Natural killer cell (primary cell): ENCODE data around the gene PCDH9. TPM values are rescaled to one million over a fixed set of nuclear protein-coding genes. Genes with fewer than 3 reads are reported as not detected.

Experiments used
- ATAC-seq, 3 donors: fragments of 150-1000 bp in 2 of 3; fragments of 200-7000 bp in 1 of 3; cut with Tn5 transposase; 1 replicate in 1 of 3; 2 replicates in 2 of 3; pipeline ENCODE4 v1.10.0; 2021; ENCODE audit warnings: mild to moderate bottlenecking in 2 of 3, moderate library complexity in 2 of 3
- DNase-seq, 2 donors: peaks; one replicate each; pipeline versions ENCODE4 v3.0.0 to v3.0.0-alpha.2; 2013 to 2021; ENCODE audit warnings: mixed read lengths in 1 of 2
- H3K27ac ChIP-seq: one replicate; pipeline ENCODE4 v1.5.1; 2013; ENCODE audit warnings: mild to moderate bottlenecking, low read length
- H3K27me3 ChIP-seq: one replicate; pipeline ENCODE4 v1.6.1; 2013; ENCODE audit warnings: low read length; ENCODE audit not compliant: control insufficient read depth, insufficient read depth
- H3K36me3 ChIP-seq: one replicate; pipeline ENCODE4 v1.6.1; 2013; ENCODE audit warnings: low read length; ENCODE audit not compliant: control insufficient read depth, insufficient read depth
- H3K4me1 ChIP-seq: one replicate; pipeline ENCODE4 v1.6.1; 2013; ENCODE audit warnings: low read length; ENCODE audit not compliant: control insufficient read depth, insufficient read depth
- H3K4me3 ChIP-seq: one replicate; pipeline ENCODE4 v1.5.1; 2013; ENCODE audit warnings: low read length
- H3K9me3 ChIP-seq: one replicate; pipeline ENCODE4 v1.6.1; 2013; ENCODE audit warnings: low read length; ENCODE audit not compliant: control insufficient read depth, insufficient read depth
- H3K27ac Mint-ChIP-seq, 2 donors: one replicate each; pipeline ENCODE4 v1.8.0; 2022; ENCODE audit warnings: mild to moderate bottlenecking in 2 of 2, mixed read lengths in 2 of 2, moderate library complexity in 1 of 2
- H3K27me3 Mint-ChIP-seq, 2 donors: one replicate each; pipeline ENCODE4 v1.8.0; 2022; ENCODE audit warnings: low read depth in 2 of 2, mixed read lengths in 2 of 2
- H3K36me3 Mint-ChIP-seq: one replicate; pipeline ENCODE4 v1.8.0; 2022; ENCODE audit warnings: mixed read lengths
- H3K4me1 Mint-ChIP-seq, 2 donors: one replicate each; pipeline ENCODE4 v1.8.0; 2022; ENCODE audit warnings: mixed read lengths in 2 of 2
- H3K4me3 Mint-ChIP-seq: one replicate; pipeline ENCODE4 v1.8.0; 2022; ENCODE audit warnings: mild to moderate bottlenecking, moderate library complexity, mixed read lengths
- H3K9me3 Mint-ChIP-seq, 2 donors: one replicate each; pipeline ENCODE4 v1.8.0; 2022; ENCODE audit warnings: mixed read lengths in 2 of 2
- CTCF ChIP-seq: fragments of 200-600 bp; IDR thresholded peaks from one replicate; pipeline ENCODE4 v1.8.0; 2022; ENCODE audit warnings: antibody characterized with exemption
- WGBS: methylation state at CpG from one replicate; pipeline ENCODE4 v1.1.7; 2013; ENCODE audit warnings: missing lambda C conversion rate; ENCODE audit not compliant: insufficient coverage; 5-methylcytosine and 5-hydroxymethylcytosine counted together
- intact Hi-C: fragments of 100-400 bp; cut with micrococcal nuclease; formaldehyde crosslinking; loops from one replicate; pipeline ENCODE4 v1.14.2; 2022
- total RNA-seq, 4 donors: library from RNA; stranded (reverse); fragments of 120-200 nt in 1 of 4; gene quantifications; one replicate each; pipeline versions ENCODE4 v1.2.3 to v1.2.4, GENCODE V29; 2013 to 2022

PCDH9 gene
- total RNA-seq, 3 donors from 2014 or later (not counting 1 experiment from before 2014, with no cell fraction given), result 0.43 to 1.5 (median 0.68) TPM

- H3K36me3 ChIP-seq, result no peaks in the 10 kb centered on the region
- DNase-seq (no peak), ATAC-seq (no peak)
- no peaks in the 10 kb centered on the region for H3K27me3 ChIP-seq
- H3K4me3 ChIP-seq, result no peak overlapping the region
- H3K4me3 Mint-ChIP-seq, result no peak overlapping the region
- no peaks in the 10 kb centered on the region for H3K36me3 Mint-ChIP-seq
- no peaks in the 10 kb centered on the region for H3K9me3 ChIP-seq
- no peak overlapping the region for H3K27ac ChIP-seq
- no peaks in the 10 kb centered on the region for H3K4me1 Mint-ChIP-seq
- no peaks in the 10 kb centered on the region for H3K4me1 ChIP-seq
- H3K27me3 Mint-ChIP-seq, result no peaks in the 10 kb centered on the region
- H3K27ac Mint-ChIP-seq, result no peak overlapping the region
- intact Hi-C loops, result no loop called here
- no peak for TF ChIP-seq CTCF
- H3K9me3 Mint-ChIP-seq, result no peaks in the 10 kb centered on the region
- WGBS, result 27% methylated on average over 1 of the region's 1 CpG
Observed at GRCh38 chr13:66329988-66330451, 900.1 kb downstream of the PCDH9 start.

GRCh38 chr13:66328476-66328875 is 901.7 kb downstream of the PCDH9 start:
- 95% methylated on average over 5 of the region's 5 CpGs for WGBS
- Histone ChIP-seq H3K4me1 (no peaks in the 10 kb centered on the region), H3K4me3 (no peak overlapping the region), H3K36me3 (no peaks in the 10 kb centered on the region), H3K27me3 (no peaks in the 10 kb centered on the region), H3K27ac (no peak overlapping the region), H3K9me3 (no peaks in the 10 kb centered on the region)
- ATAC-seq, result no peak
- H3K9me3 Mint-ChIP-seq, result no peaks in the 10 kb centered on the region
- intact Hi-C loops, result no loop called here
- no peak for TF ChIP-seq CTCF
- H3K27ac Mint-ChIP-seq, result no peak overlapping the region
- H3K27me3 Mint-ChIP-seq, result no peaks in the 10 kb centered on the region
- DNase-seq, result no peak
- H3K4me1 Mint-ChIP-seq, result no peaks in the 10 kb centered on the region
- H3K4me3 Mint-ChIP-seq, result no peak overlapping the region
- no peaks in the 10 kb centered on the region for H3K36me3 Mint-ChIP-seq

- peaks cover 0 to 1% of the 10 kb centered on the region in 2 donors for H3K9me3 Mint-ChIP-seq
- H3K27me3 Mint-ChIP-seq, result peaks cover 0 to 1% of the 10 kb centered on the region in 2 donors
- Histone ChIP-seq H3K4me1 (no peaks in the 10 kb centered on the region), H3K36me3 (no peaks in the 10 kb centered on the region), H3K27me3 (no peaks in the 10 kb centered on the region), H3K9me3 (no peaks in the 10 kb centered on the region), H3K27ac (no peak overlapping the region), H3K4me3 (no peak overlapping the region)
- H3K27ac Mint-ChIP-seq, result no peak overlapping the region
- no peaks in the 10 kb centered on the region for H3K36me3 Mint-ChIP-seq
- intact Hi-C loops, result no loop called here
- ATAC-seq (no peak), DNase-seq (no peak)
- 88% methylated on average over 2 of the region's 3 CpGs for WGBS
- H3K4me3 Mint-ChIP-seq, result no peak overlapping the region
- H3K4me1 Mint-ChIP-seq, result no peaks in the 10 kb centered on the region
- TF ChIP-seq CTCF, result no peak
Observed at GRCh38 chr13:66323745-66324347, 906.3 kb downstream of the PCDH9 start.

- intact Hi-C loops, result no loop called here
- Histone ChIP-seq H3K9me3 (no peaks in the 10 kb centered on the region), H3K27me3 (no peaks in the 10 kb centered on the region), H3K4me1 (no peaks in the 10 kb centered on the region), H3K4me3 (no peak overlapping the region), H3K36me3 (no peaks in the 10 kb centered on the region), H3K27ac (no peak overlapping the region)
- no peak for ATAC-seq
- Mint-ChIP-seq H3K9me3 (peaks cover 0 to 2% of the 10 kb centered on the region in 2 donors), H3K27me3 (peaks cover 0 to 2% of the 10 kb centered on the region in 2 donors), H3K4me1 (no peaks in the 10 kb centered on the region), H3K4me3 (no peak overlapping the region), H3K27ac (no peak overlapping the region), H3K36me3 (no peaks in the 10 kb centered on the region)
- TF ChIP-seq CTCF, result no peak
- no CpG with 5 or more reads among the region's 2 CpGs for WGBS
- no peak for DNase-seq
Observed at GRCh38 chr13:66322936-66323335, 907.2 kb downstream of the PCDH9 start.
